ENCODE results near the gene SOX12. TPM values are rescaled to one million over a fixed set of nuclear protein-coding genes. Genes with fewer than 3 reads are reported as not detected.

Gene SOX12
- total and polyA plus RNA-seq, 9 donors = 5.9 to 27.7 (median 25.3) TPM

DNA sequence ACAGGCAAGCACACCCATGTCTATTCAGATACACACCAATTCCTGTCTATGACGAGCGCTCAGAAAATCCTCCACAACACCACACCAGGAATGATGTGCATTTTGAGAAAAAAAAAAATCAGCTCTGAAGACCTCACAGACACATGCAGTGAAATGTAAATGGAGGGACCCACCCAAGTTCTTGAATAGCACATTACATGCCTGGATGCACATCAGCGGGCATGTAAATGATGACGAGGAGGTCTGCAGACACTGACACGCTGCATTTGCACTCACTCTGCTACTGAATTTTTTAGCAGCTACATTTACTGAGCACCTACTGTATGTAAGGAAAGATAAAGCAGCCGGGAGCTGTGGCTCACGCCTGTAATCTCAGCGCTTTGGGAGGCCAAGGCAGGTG lies 36.2 kb downstream of the SOX12 start:
- Histone ChIP-seq H3K36me3 (ENCODE audit: control insufficient read depth, insufficient read depth, low read length) (no peaks in the 10 kb centered on the region), H3K9me3 (replicated peaks; ENCODE audit: control insufficient read depth, low read depth, low read length) (no peaks in the 10 kb centered on the region), H3K4me1 (ENCODE audit: control insufficient read depth, insufficient read depth, low read length) (peaks cover 13% of the 10 kb centered on the region), H3K4me3 (ENCODE audit: low read length) (no peak overlapping the region), H3K27ac (ENCODE audit: low read length) (no peak overlapping the region), H3K27me3 (ENCODE audit: control insufficient read depth, insufficient read depth, low read length) (no peaks in the 10 kb centered on the region)
- DNase-seq = no peak
- 100% methylated on average over 1 of the region's 8 CpGs for WGBS (ENCODE audit: insufficient coverage)

DNA sequence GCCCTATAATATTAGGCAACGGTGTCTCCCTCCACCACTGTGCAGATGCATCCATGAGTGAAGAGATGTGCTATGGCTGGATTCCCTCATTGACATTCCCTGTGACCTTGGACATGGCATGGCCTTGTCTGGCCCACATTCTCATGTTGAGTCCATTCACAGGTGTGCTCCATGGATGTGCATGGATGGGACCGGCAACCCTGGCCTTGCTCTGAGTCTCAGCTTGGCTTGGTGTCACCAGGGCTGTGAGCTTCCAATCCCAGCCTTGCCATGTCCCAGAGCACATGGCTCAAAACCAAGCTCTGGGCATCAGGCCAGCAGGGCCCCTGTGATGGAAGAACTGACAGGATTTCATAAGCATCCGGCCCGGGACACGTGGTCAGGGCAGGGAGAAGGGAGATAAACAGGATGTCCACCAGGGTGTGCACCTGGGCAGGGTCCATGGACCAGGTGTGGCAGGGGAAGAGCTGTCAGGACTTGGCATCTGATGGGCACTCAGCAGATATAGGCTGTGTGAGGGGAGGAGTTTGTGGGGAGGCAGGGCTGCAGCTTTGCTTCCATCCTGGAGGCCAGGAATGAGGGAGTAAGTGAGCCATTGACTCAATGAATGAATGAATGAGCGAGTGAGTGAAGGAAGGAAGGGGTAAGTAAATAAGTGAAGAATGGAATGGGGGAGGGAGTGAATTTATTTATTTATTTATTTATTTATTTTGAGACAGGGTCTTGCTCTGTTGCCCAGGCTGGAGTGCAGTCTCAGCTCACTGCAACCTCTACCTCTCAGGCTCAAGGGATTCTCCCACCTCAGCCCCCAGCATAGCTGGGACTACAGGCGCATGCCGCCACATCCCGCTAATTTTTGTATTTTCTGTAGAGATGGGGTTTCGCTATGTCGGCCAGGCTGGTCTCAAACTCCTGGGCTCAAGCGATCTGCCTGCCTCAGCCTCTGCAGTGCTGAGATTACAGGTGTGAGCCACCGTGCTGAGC lies 37.2 kb downstream of the SOX12 start:
- peak; percentile 77 for DNase-seq
- H3K9me3 ChIP-seq (replicated peaks; ENCODE audit: control insufficient read depth, low read depth, low read length) = no peaks in the 10 kb centered on the region
- no peak overlapping the region for H3K27ac ChIP-seq (ENCODE audit: low read length)
- peaks cover 13% of the 10 kb centered on the region for H3K4me1 ChIP-seq (ENCODE audit: control insufficient read depth, insufficient read depth, low read length)
- WGBS (ENCODE audit: insufficient coverage) = 69% methylated on average over 9 of the region's 13 CpGs
- no peak overlapping the region for H3K4me3 ChIP-seq (ENCODE audit: low read length)
- H3K36me3 ChIP-seq (ENCODE audit: control insufficient read depth, insufficient read depth, low read length) = no peaks in the 10 kb centered on the region
- no peaks in the 10 kb centered on the region for H3K27me3 ChIP-seq (ENCODE audit: control insufficient read depth, insufficient read depth, low read length)

GRCh38 chr20:363319-364078 lies 38.1 kb downstream of the SOX12 start:
- H3K36me3 ChIP-seq (ENCODE audit: control insufficient read depth, insufficient read depth, low read length) = no peaks in the 10 kb centered on the region
- no peak overlapping the region for H3K4me3 ChIP-seq (ENCODE audit: low read length)
- DNase-seq = no peak
- H3K9me3 ChIP-seq (replicated peaks; ENCODE audit: control insufficient read depth, low read depth, low read length) = no peaks in the 10 kb centered on the region
- no peak overlapping the region for H3K27ac ChIP-seq (ENCODE audit: low read length)
- 82% methylated on average over 10 of the region's 13 CpGs for WGBS (ENCODE audit: insufficient coverage)
- no peaks in the 10 kb centered on the region for H3K27me3 ChIP-seq (ENCODE audit: control insufficient read depth, insufficient read depth, low read length)
- H3K4me1 ChIP-seq (ENCODE audit: control insufficient read depth, insufficient read depth, low read length) = peaks cover 13% of the 10 kb centered on the region

DNA sequence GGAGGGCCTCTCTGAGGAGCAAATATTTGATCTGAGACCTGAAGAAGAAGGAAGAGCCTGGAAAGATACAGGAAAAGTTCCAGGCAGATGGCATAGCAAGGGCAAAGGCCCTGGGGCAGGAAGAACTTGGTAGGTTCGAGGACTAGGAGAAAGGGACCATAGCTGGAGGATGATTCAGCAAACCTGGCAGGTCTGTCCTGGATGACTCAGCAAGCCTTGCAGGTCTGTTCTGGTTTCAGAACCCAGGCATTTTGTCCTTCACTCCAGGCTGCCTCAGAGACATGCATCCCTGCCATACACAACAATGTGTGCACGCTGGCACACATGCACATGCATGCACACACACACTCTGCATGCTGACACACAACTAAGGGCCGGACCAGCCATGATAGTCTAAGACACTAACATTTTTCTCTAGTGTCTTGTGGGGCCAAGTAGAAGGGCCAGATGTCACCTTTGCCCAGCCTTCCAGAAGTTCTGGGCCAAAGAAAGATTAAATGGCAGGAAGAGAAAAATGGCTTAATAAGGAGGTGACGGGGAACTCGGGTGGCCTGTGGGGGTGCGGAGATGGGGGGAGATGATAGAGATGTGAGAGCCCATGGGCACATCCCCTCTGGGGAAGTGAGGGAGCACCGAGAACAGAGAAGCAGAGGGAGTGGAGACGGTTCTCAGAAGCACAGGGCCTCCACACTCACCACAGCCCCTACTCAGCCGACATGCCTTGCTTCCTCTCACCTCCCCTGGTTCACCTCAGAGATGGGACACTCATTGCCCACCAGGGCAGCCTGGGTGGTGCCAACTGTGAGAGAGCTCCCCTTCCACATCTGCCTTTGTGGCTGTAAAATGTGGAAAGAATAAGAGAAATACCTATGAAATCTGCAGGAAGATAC lies 39.8 kb downstream of the SOX12 start:
- no peak overlapping the region for H3K4me3 ChIP-seq (ENCODE audit: low read length)
- H3K27ac ChIP-seq (ENCODE audit: low read length) = no peak overlapping the region
- no peaks in the 10 kb centered on the region for H3K36me3 ChIP-seq (ENCODE audit: control insufficient read depth, insufficient read depth, low read length)
- H3K9me3 ChIP-seq (replicated peaks; ENCODE audit: control insufficient read depth, low read depth, low read length) = no peaks in the 10 kb centered on the region
- no peak for DNase-seq
- H3K27me3 ChIP-seq (ENCODE audit: control insufficient read depth, insufficient read depth, low read length) = no peaks in the 10 kb centered on the region
- WGBS (ENCODE audit: insufficient coverage) = 77% methylated on average over 5 of the region's 9 CpGs
- peaks cover 13% of the 10 kb centered on the region for H3K4me1 ChIP-seq (ENCODE audit: control insufficient read depth, insufficient read depth, low read length)

GRCh38 chr20:366041-366718 lies 40.8 kb downstream of the SOX12 start:
- H3K4me3 ChIP-seq (ENCODE audit: low read length) = no peak overlapping the region
- H3K9me3 ChIP-seq (replicated peaks; ENCODE audit: control insufficient read depth, low read depth, low read length) = no peaks in the 10 kb centered on the region
- no CpG with 5 or more reads among the region's 7 CpGs for WGBS (ENCODE audit: insufficient coverage)
- no peak for DNase-seq
- H3K36me3 ChIP-seq (ENCODE audit: control insufficient read depth, insufficient read depth, low read length) = no peaks in the 10 kb centered on the region
- H3K27ac ChIP-seq (ENCODE audit: low read length) = no peak overlapping the region
- no peaks in the 10 kb centered on the region for H3K27me3 ChIP-seq (ENCODE audit: control insufficient read depth, insufficient read depth, low read length)
- peaks cover 6% of the 10 kb centered on the region for H3K4me1 ChIP-seq (ENCODE audit: control insufficient read depth, insufficient read depth, low read length)

- no peak for DNase-seq
- Histone ChIP-seq H3K4me3 (ENCODE audit: low read length) (no peak overlapping the region), H3K4me1 (ENCODE audit: control insufficient read depth, insufficient read depth, low read length) (peaks cover 10% of the 10 kb centered on the region), H3K27me3 (ENCODE audit: control insufficient read depth, insufficient read depth, low read length) (no peaks in the 10 kb centered on the region), H3K27ac (ENCODE audit: low read length) (no peak overlapping the region), H3K36me3 (ENCODE audit: control insufficient read depth, insufficient read depth, low read length) (no peaks in the 10 kb centered on the region), H3K9me3 (replicated peaks; ENCODE audit: control insufficient read depth, low read depth, low read length) (no peaks in the 10 kb centered on the region)
- 0% methylated on average over 1 of the region's 13 CpGs for WGBS (ENCODE audit: insufficient coverage)
These were observed 41.5 kb downstream of the SOX12 start for GRCh38 chr20:366719-367485.

- no peak for DNase-seq
- H3K27me3 ChIP-seq (ENCODE audit: control insufficient read depth, insufficient read depth, low read length) = no peaks in the 10 kb centered on the region
- H3K4me1 ChIP-seq (ENCODE audit: control insufficient read depth, insufficient read depth, low read length) = peaks cover 10% of the 10 kb centered on the region
- WGBS (ENCODE audit: insufficient coverage) = 100% methylated on average over 1 of the region's 8 CpGs
- H3K4me3 ChIP-seq (ENCODE audit: low read length) = no peak overlapping the region
- no peaks in the 10 kb centered on the region for H3K36me3 ChIP-seq (ENCODE audit: control insufficient read depth, insufficient read depth, low read length)
- no peaks in the 10 kb centered on the region for H3K9me3 ChIP-seq (replicated peaks; ENCODE audit: control insufficient read depth, low read depth, low read length)
- no peak overlapping the region for H3K27ac ChIP-seq (ENCODE audit: low read length)
These were observed 42.1 kb downstream of the SOX12 start for GRCh38 chr20:367486-367887.

DNA sequence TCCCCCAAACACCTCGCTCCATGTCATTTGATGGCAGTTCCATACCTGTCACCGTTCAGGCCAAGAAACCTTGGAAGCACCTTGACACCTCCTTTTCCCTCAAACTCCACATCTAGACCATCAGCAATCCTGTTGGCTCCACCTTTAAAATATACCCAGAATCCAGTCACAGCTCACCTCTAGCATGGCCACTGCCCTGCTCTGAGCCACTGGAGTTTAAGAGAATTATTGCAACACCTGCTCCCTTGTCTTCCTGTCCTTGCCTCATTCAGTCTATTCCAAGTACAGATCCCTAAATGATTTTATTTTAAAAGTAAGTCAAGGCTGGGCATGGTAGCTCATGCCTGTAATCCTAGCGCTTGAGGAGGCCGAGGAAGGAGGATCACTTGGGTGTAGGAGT lies 43.6 kb downstream of the SOX12 start:
- DNase-seq = no peak
- Histone ChIP-seq H3K4me3 (ENCODE audit: low read length) (no peak overlapping the region), H3K9me3 (replicated peaks; ENCODE audit: control insufficient read depth, low read depth, low read length) (no peaks in the 10 kb centered on the region), H3K27me3 (ENCODE audit: control insufficient read depth, insufficient read depth, low read length) (no peaks in the 10 kb centered on the region), H3K27ac (ENCODE audit: low read length) (no peak overlapping the region), H3K36me3 (ENCODE audit: control insufficient read depth, insufficient read depth, low read length) (no peaks in the 10 kb centered on the region), H3K4me1 (ENCODE audit: control insufficient read depth, insufficient read depth, low read length) (peaks cover 14% of the 10 kb centered on the region)
- WGBS (ENCODE audit: insufficient coverage) = 76% methylated on average over 4 of the region's 4 CpGs

DNA sequence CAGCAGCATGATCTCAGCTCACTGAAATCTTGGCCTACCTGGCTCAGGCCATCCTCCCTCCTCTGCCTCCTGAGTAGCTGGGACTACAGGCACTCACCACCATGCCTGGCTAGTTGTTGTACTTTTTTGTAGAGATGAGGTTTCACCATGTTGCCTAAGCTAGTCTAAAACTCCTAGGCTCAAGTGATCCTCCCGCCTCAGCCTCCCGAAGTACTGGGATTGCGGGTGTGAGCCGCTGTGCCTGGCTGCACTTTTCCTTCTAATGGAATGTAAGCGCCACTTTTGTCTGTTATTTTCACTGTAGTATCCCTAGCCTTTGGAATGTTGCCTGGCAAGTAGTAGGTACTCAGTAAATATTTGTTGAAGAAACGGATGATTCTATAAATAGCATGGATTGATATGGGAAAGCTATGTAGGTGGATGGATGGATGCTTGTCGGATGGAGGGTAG lies 44.8 kb downstream of the SOX12 start:
- 85% methylated on average over 7 of the region's 7 CpGs for WGBS (ENCODE audit: insufficient coverage)
- no peak for DNase-seq
- Histone ChIP-seq H3K27me3 (ENCODE audit: control insufficient read depth, insufficient read depth, low read length) (no peaks in the 10 kb centered on the region), H3K27ac (ENCODE audit: low read length) (no peak overlapping the region), H3K4me3 (ENCODE audit: low read length) (no peak overlapping the region), H3K4me1 (ENCODE audit: control insufficient read depth, insufficient read depth, low read length) (peaks cover 14% of the 10 kb centered on the region), H3K9me3 (replicated peaks; ENCODE audit: control insufficient read depth, low read depth, low read length) (no peaks in the 10 kb centered on the region), H3K36me3 (ENCODE audit: control insufficient read depth, insufficient read depth, low read length) (no peaks in the 10 kb centered on the region)
